A549 (cell line): Measurements from ENCODE around the gene TTC3. TPM values are rescaled to one million over a fixed set of nuclear protein-coding genes. Genes with fewer than 3 reads are reported as not detected.

Source experiments
- ATAC-seq, 2 experiments: fragments of 200-7000 bp in 1 of 2; fragments of >200 bp in 1 of 2; cut with Nextera tagmentation in 1 of 2; cut with Tn5 transposase in 1 of 2; 3 replicates each; pipeline versions ENCODE4 v1.8.0 to v1.9.1; 2018 to 2020; ENCODE audit warnings: mild to moderate bottlenecking in 1 of 2, moderate library complexity in 1 of 2
- CTCF ChIA-PET: fragments of 300-600 bp; sonication (Branson Sonifier 250); formaldehyde crosslinking; extraction: SDS; loops from one replicate; lab custom pipeline; 2021; ENCODE audit warnings: antibody characterized with exemption, inconsistent platforms; lab: Yijun Ruan, JAX
- POLR2A ChIA-PET: fragments of 350-600 bp; formaldehyde crosslinking; extraction: SDS; loops from one replicate; lab custom pipeline; 2021; ENCODE audit warnings: antibody characterized with exemption, inconsistent platforms; lab: Yijun Ruan, JAX
- DNase-seq, 2 experiments: peaks; one replicate each; pipeline versions ENCODE4 v3.0.0 to v3.0.0-alpha.2; 2011 to 2016; ENCODE audit warnings: low read depth in 1 of 2, low spot score in 1 of 2
- FAIRE-seq: peaks from 2 replicates; lab custom pipeline; 2011; peaks lifted over from hg19 to GRCh38; lab: Jason Lieb, UNC
- H3K27ac ChIP-seq, 2 experiments: fragments of >200 bp; sonication (Bioruptor Twin); formaldehyde crosslinking; 3 replicates each; pipeline ENCODE4 v1.5.1; 2016 to 2017
- H3K4me1 ChIP-seq: fragments of >200 bp; sonication (Bioruptor Twin); formaldehyde crosslinking; 3 replicates; pipeline ENCODE4 v1.6.1; 2016
- H3K4me2 ChIP-seq: fragments of >200 bp; sonication (Bioruptor Twin); formaldehyde crosslinking; 3 replicates; pipeline ENCODE4 v1.6.1; 2016
- H3K4me3 ChIP-seq: fragments of >200 bp; sonication (Bioruptor Twin); formaldehyde crosslinking; 3 replicates; pipeline ENCODE4 v1.5.1; 2016
- H3K9me3 ChIP-seq: fragments of >200 bp; sonication (Bioruptor Twin); formaldehyde crosslinking; 3 replicates; pipeline ENCODE4 v1.6.1; 2016
- BCL3 ChIP-seq: fragments of >200 bp; sonication (Bioruptor Twin); formaldehyde crosslinking; IDR thresholded peaks from 3 replicates; pipeline ENCODE4 v1.6.1; 2016
- CBX2 ChIP-seq: fragments of 200-600 bp; sonication (generic); IDR thresholded peaks from 2 replicates; pipeline ENCODE4 v1.6.1; 2016; ENCODE audit warnings: low read depth, mild to moderate bottlenecking, borderline replicate concordance
- CHD2 ChIP-seq: fragments of 150-350 bp; IDR thresholded peaks from 2 replicates; pipeline ENCODE4 v1.6.1; 2014; ENCODE audit warnings: low read length; ENCODE audit not compliant: partially characterized antibody
- EHF ChIP-seq: fragments of 250-450 bp; sonication (Bioruptor Pico); IDR thresholded peaks from 2 replicates; pipeline ENCODE4 v1.5.0; 2020; ENCODE audit warnings: mild to moderate bottlenecking
- EHMT2 ChIP-seq: fragments of 200-600 bp; sonication (generic); IDR thresholded peaks from 2 replicates; pipeline ENCODE4 v1.6.1; 2016; ENCODE audit warnings: antibody characterized with exemption, low read depth, mild to moderate bottlenecking, moderate library complexity
- ELK1 ChIP-seq: fragments of 150-350 bp; IDR thresholded peaks from 2 replicates; pipeline ENCODE4 v1.6.1; 2014; ENCODE audit warnings: low read depth, mild to moderate bottlenecking, low read length
- ESRRA ChIP-seq: fragments of 150-350 bp; IDR thresholded peaks from 2 replicates; pipeline ENCODE4 v1.6.1; 2014; ENCODE audit warnings: mild to moderate bottlenecking, low read length, borderline replicate concordance
- FOSB ChIP-seq: fragments of 250-450 bp; sonication (Bioruptor Pico); IDR thresholded peaks from 2 replicates; pipeline ENCODE4 v1.5.0; 2020; ENCODE audit warnings: mild to moderate bottlenecking, moderate library complexity
- FOSL2 ChIP-seq, 2 experiments: fragments of 450-650 bp in 1 of 2; fragments of >200 bp in 1 of 2; sonication (Bioruptor Twin) in 1 of 2; formaldehyde crosslinking; IDR thresholded peaks; 2 replicates each; pipeline versions ENCODE4 v1.5.0 to v1.6.1; 2016 to 2020; ENCODE audit warnings: mild to moderate bottlenecking in 1 of 2, moderate library complexity in 1 of 2
- FOXS1 ChIP-seq: fragments of 250-450 bp; sonication (Bioruptor Pico); IDR thresholded peaks from 2 replicates; pipeline ENCODE4 v1.5.0; 2020; ENCODE audit warnings: mild to moderate bottlenecking, moderate library complexity
- GATA3 ChIP-seq: IDR thresholded peaks from 2 replicates; pipeline ENCODE4 v1.6.1; 2012; ENCODE audit warnings: borderline replicate concordance
- HOXA7 ChIP-seq: fragments of 250-450 bp; sonication (Bioruptor Pico); IDR thresholded peaks from 2 replicates; pipeline ENCODE4 v1.5.0; 2020; ENCODE audit warnings: mild to moderate bottlenecking, moderate library complexity
- HOXB5 ChIP-seq: fragments of 250-450 bp; sonication (Bioruptor Pico); IDR thresholded peaks from 2 replicates; pipeline ENCODE4 v1.5.0; 2020; ENCODE audit warnings: mild to moderate bottlenecking, moderate library complexity
- JUN ChIP-seq, 2 experiments: fragments of >200 bp; sonication (Bioruptor Twin); formaldehyde crosslinking; IDR thresholded peaks; 2 replicates in 1 of 2; 3 replicates in 1 of 2; pipeline ENCODE4 v1.6.1; 2016 to 2017
- KDM1A ChIP-seq: fragments of 200-600 bp; sonication (generic); IDR thresholded peaks from 2 replicates; pipeline ENCODE4 v1.6.1; 2016; ENCODE audit warnings: low read depth, mild to moderate bottlenecking
- MAX ChIP-seq: IDR thresholded peaks from 2 replicates; pipeline ENCODE4 v1.6.1; 2012
- MYC ChIP-seq: IDR thresholded peaks from 2 replicates; pipeline ENCODE4 v1.6.1; 2012; ENCODE audit warnings: mild to moderate bottlenecking, inconsistent platforms, low read length, improper control_type of control experiment, borderline replicate concordance
- NFE2L2 ChIP-seq: fragments of 150-350 bp; conservative IDR thresholded peaks from 2 replicates; pipeline ENCODE4 v1.6.1; 2014; ENCODE audit warnings: low read length
- NPAS2 ChIP-seq: fragments of 250-450 bp; sonication (Bioruptor Pico); IDR thresholded peaks from 2 replicates; pipeline ENCODE4 v1.8.0; 2022; ENCODE audit warnings: mild to moderate bottlenecking, moderate library complexity, borderline replicate concordance
- NR3C1 ChIP-seq: fragments of >200 bp; sonication (Bioruptor Twin); formaldehyde crosslinking; IDR thresholded peaks from 3 replicates; pipeline ENCODE4 v1.6.1; 2017
- POLR2AphosphoS2 ChIP-seq: conservative IDR thresholded peaks from 2 replicates; pipeline ENCODE4 v1.6.1; 2012; ENCODE audit warnings: low read length, improper control_type of control experiment, inconsistent platforms
- SMC3 ChIP-seq: fragments of >200 bp; sonication (Bioruptor Twin); formaldehyde crosslinking; IDR thresholded peaks from 3 replicates; pipeline ENCODE4 v1.6.1; 2018; ENCODE audit warnings: inconsistent platforms
- SREBF2 ChIP-seq: fragments of 450-650 bp; IDR thresholded peaks from 2 replicates; pipeline ENCODE4 v1.6.1; 2014; ENCODE audit warnings: mild to moderate bottlenecking, moderate library complexity
- TP53 ChIP-seq: fragments of 250-450 bp; sonication (Bioruptor Pico); IDR thresholded peaks from 2 replicates; pipeline ENCODE4 v1.5.0; 2021; ENCODE audit warnings: mild to moderate bottlenecking, moderate library complexity
- USF2 ChIP-seq: fragments of 450-650 bp; IDR thresholded peaks from 2 replicates; pipeline ENCODE4 v1.6.1; 2014; ENCODE audit warnings: antibody characterized with exemption
- ZSCAN20 ChIP-seq: fragments of 250-450 bp; sonication (Bioruptor Pico); IDR thresholded peaks from 2 replicates; pipeline ENCODE4 v1.8.0; 2022; ENCODE audit warnings: mild to moderate bottlenecking, moderate library complexity
- WGBS: methylation state at CpG from one replicate; pipeline ENCODE4 v1.1.6; 2017; ENCODE audit errors: missing lambda C conversion rate; 5-methylcytosine and 5-hydroxymethylcytosine counted together
- polyA plus RNA-seq, 4 experiments: library from polyadenylated mRNA; depleted of rRNA in 3 of 4; stranded (reverse); fragments of >200 nt; fragmentation: RNase III in 1 of 4; extraction: RNeasy Plus Mini Kit Qiagen cat#74134 plus additional on column Dnase treatment in 1 of 4; gene quantifications; 2 replicates in 3 of 4; 3 replicates in 1 of 4; pipeline ENCODE4 v1.2.3, GENCODE V29; 2011 to 2017

The TTC3 gene
- polyA plus RNA-seq, 2 of the 4 experiments (the other 2 are of a cell fraction), result 34.2 to 62.2 TPM

- POLR2A ChIA-PET, result no interaction called here
- Histone ChIP-seq H3K4me3 (no peak overlapping the region), H3K27ac (no peak overlapping the region), H3K4me1 (no peaks in the 10 kb centered on the region), H3K4me2 (no peak overlapping the region), H3K9me3 (no peaks in the 10 kb centered on the region)
- CTCF ChIA-PET, result interaction anchor here (1.3 kb wide), 1 partner anchor 36 kb away, joined by 3 read pairs; no protein-coding TSS in a partner anchor
- TF ChIP-seq KDM1A (no peak), FOXS1 (CRISPR knock-in tag) (no peak), ZSCAN20 (no peak), CHD2 (no peak), EHF (no peak), FOSL2 (IDR thresholded peaks at IDR 0.05) (no peak), FOSL2 (CRISPR knock-in tag; IDR thresholded peaks at IDR 0.05) (no peak), ELK1 (no peak), USF2 (no peak), NR3C1 (no peak), TP53 (no peak), HOXA7 (CRISPR knock-in tag) (no peak), FOSB (no peak)
- no peak for ATAC-seq
- DNase-seq, result no peak
- no peak for FAIRE-seq
- 92% methylated on average over 8 of the region's 8 CpGs for WGBS
These were observed 86.2 kb downstream of the TTC3 start for GRCh38 chr21:37159053-37159776.

GRCh38 chr21:37159949-37160348 lies 86.9 kb downstream of the TTC3 start:
- FAIRE-seq (no peak), DNase-seq (no peak), ATAC-seq (no peak)
- Histone ChIP-seq H3K4me3 (no peak overlapping the region), H3K9me3 (no peaks in the 10 kb centered on the region), H3K4me2 (no peak overlapping the region), H3K27ac (no peak overlapping the region), H3K4me1 (no peaks in the 10 kb centered on the region)
- TF ChIP-seq POLR2AphosphoS2, result no peak
- TF ChIP-seq HOXB5 (CRISPR knock-in tag), result no peak
- TF ChIP-seq BCL3, result no peak
- TF ChIP-seq ZSCAN20, result no peak
- TF ChIP-seq EHMT2, result no peak
- TF ChIP-seq NFE2L2, result no peak
- no peak for TF ChIP-seq FOSL2 (IDR thresholded peaks at IDR 0.05)
- TF ChIP-seq FOSL2 (CRISPR knock-in tag; IDR thresholded peaks at IDR 0.05), result no peak
- TF ChIP-seq NPAS2 (CRISPR knock-in tag), result no peak
- no peak for TF ChIP-seq ELK1
- no peak for TF ChIP-seq CBX2
- no peak for TF ChIP-seq ESRRA
- no peak for TF ChIP-seq SMC3
- no peak for TF ChIP-seq GATA3
- TF ChIP-seq MYC, result no peak
- no peak for TF ChIP-seq MAX
- no peak for TF ChIP-seq KDM1A
- TF ChIP-seq JUN (IDR thresholded peaks at IDR 0.05), result no peak
- no peak for TF ChIP-seq SREBF2
- TF ChIP-seq EHF, result no peak
- POLR2A ChIA-PET, result no interaction called here
- 97% methylated on average over 1 of the region's 1 CpG for WGBS
- CTCF ChIA-PET, result no interaction called here
